NCI-H345 (cell line): Measurements from ENCODE around the gene CBX4.

ENCODE experiments used
- DNase-seq: peaks from one replicate; lab custom pipeline; 2025; lab: John Stamatoyannopoulos, UW

The CBX4 gene

GRCh38 chr17:79786930-79787643, 52.2 kb downstream of the CBX4 start:
- no peak for DNase-seq

GRCh38 chr17:79785900-79786810, 53.1 kb downstream of the CBX4 start:
- DNase-seq: no peak

- DNase-seq: no peak
Measured at GRCh38 chr17:79785017-79785899, 54.0 kb downstream of the CBX4 start.

GRCh38 chr17:79784353-79785016, 54.8 kb downstream of the CBX4 start:
- DNase-seq: no peak

GRCh38 chr17:79783891-79784290, 55.3 kb downstream of the CBX4 start:
- DNase-seq: no peak
